ENCODE results near the gene PRDX2. TPM values are rescaled to one million over a fixed set of nuclear protein-coding genes. Genes with fewer than 3 reads are reported as not detected.
A peak's percentile ranks its signal among the peaks of the same experiment; 100 is the strongest.

PRDX2 gene
- total RNA-seq, 2 experiments from 2014 or later = 251 to 262 TPM

DNA sequence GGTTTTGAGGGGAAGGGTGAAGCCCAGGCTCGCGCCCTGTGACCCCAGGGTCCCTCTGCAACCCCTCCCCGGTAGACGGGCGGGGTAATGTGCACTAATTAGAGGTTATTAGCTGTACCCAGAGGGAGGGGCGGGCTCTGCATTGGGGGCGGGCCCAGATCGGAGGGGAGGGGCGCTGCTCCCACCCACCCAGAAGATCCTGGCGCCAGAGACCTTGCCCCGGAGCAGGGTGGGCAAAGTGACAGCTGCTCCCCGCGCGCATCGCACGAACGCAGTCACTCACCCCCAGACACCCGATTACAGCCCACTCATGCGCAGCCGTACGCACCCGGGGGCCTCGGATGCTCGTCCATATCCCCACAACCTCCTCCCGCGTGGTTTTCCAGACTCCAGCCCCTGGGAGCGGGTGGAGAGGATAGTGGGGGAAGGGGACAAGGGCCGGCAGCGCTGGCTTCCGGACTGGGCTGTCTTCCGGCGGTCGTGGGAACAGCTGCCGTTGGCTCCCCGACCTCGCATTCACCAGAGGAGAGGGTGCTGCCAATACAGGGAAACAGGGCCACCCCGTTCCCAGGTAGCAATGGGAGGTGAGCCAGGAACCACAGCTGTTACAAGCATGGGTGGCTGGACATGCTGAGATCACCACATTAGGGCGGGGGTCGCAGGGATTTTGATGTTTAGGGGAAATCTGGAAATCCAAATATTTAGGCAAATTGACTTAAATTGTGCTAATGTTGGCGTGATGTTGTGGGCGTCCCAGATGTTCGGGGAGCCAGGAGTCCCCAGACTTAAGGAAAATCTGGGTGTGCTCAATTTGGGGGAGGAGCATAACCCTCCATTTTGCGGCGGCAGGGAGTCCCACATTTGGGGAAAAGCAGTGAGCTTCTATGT, 23.3 kb downstream of the PRDX2 start:
- TF ChIP-seq, protein P1, sequence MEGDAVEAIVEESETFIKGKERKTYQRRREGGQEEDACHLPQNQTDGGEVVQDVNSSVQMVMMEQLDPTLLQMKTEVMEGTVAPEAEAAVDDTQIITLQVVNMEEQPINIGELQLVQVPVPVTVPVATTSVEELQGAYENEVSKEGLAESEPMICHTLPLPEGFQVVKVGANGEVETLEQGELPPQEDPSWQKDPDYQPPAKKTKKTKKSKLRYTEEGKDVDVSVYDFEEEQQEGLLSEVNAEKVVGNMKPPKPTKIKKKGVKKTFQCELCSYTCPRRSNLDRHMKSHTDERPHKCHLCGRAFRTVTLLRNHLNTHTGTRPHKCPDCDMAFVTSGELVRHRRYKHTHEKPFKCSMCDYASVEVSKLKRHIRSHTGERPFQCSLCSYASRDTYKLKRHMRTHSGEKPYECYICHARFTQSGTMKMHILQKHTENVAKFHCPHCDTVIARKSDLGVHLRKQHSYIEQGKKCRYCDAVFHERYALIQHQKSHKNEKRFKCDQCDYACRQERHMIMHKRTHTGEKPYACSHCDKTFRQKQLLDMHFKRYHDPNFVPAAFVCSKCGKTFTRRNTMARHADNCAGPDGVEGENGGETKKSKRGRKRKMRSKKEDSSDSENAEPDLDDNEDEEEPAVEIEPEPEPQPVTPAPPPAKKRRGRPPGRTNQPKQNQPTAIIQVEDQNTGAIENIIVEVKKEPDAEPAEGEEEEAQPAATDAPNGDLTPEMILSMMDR (IDR thresholded peaks at IDR 0.05) = no peak
- Mint-ChIP-seq H3K27me3 (no peaks in the 10 kb centered on the region), H3K36me3 (ENCODE audit: low read depth) (no peaks in the 10 kb centered on the region), H3K4me1 (ENCODE audit: low read depth) (peaks cover 45% of the 10 kb centered on the region), H3K9me3 (no peaks in the 10 kb centered on the region), H3K27ac (peak overlapping the region; percentile 92), H3K4me3 (peak overlapping the region; percentile 85)
- intact Hi-C loops (cut with micrococcal nuclease) = loop anchor here (2.0 kb wide), 1 partner anchor 17 kb away; no protein-coding TSS in a partner anchor
- POLR2A ChIA-PET = interaction anchor here (0.8 to 3.5 kb wide), 10 partner anchors 11 to 160 kb away, joined by 3 to 58 read pairs (median 7); partner anchors contain the start of genes CALR, JUNB, PRDX2 and THSD8
- ATAC-seq (peak; percentile 1), DNase-seq (peak; percentile 64)
- CTCF ChIA-PET = interaction anchor here (1.0 to 9.2 kb wide), 17 partner anchors 8 to 389 kb away, joined by 3 to 326 read pairs (median 6); partner anchors contain the start of genes DHPS, JUNB, PRDX2 and RNASEH2A

DNA sequence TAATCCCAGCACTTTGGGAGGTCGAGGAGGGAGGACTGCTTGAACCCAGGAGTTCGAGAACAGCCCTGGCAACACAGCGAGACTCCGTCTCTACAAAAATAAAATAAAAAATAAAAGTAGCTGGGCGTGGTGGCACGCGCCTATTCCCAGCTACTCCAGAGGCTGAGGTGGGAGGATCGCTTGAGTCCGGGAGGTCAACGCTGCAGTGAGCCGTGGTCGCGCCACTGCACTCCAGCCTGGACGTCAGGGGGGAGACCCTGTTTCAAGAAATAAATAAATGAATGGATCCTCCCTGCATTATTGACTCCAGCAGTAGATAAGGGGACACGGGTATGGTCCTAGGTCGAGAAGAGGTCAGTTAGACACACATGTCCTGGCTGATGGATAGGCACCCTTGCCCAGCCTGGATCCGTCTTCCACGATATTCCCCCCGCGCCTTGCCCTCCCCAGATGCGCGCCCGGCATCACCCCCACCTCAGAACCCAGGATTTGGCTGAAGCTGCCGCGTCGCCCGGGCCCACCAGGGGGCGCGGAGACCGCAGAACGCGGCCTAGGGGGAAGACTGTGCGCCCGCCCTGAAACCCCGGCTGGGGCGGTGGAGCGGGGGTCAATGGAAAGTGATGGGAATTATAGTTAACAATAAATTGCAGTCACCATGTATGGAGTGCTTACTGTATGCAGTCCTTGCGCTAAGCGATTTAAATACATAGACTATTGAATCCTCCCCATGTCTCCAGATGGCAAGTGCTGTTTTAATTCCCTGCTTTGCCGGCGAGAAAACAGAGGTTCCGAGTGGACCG, 24.2 kb downstream of the PRDX2 start:
- TF ChIP-seq, protein P1 (IDR thresholded peaks at IDR 0.05) = peak; percentile 99
- peak; percentile 85 for DNase-seq
- CTCF ChIA-PET = interaction anchor here (0.6 to 9.2 kb wide), 18 partner anchors 9 to 390 kb away, joined by 3 to 326 read pairs (median 6); partner anchors contain the start of genes DHPS, JUNB, PRDX2 and RNASEH2A
- Mint-ChIP-seq H3K4me3 (peak overlapping the region; percentile 85), H3K36me3 (ENCODE audit: low read depth) (no peaks in the 10 kb centered on the region), H3K4me1 (ENCODE audit: low read depth) (peaks cover 45% of the 10 kb centered on the region), H3K9me3 (no peaks in the 10 kb centered on the region), H3K27me3 (no peaks in the 10 kb centered on the region), H3K27ac (peak overlapping the region; percentile 92)
- POLR2A ChIA-PET = interaction anchor here (0.9 to 3.5 kb wide), 9 partner anchors 8 to 34 kb away, joined by 3 to 58 read pairs (median 7); partner anchors contain the start of genes JUNB, PRDX2 and THSD8
- intact Hi-C loops (cut with micrococcal nuclease) = loop anchor here (2.0 kb wide), 1 partner anchor 17 kb away; no protein-coding TSS in a partner anchor
- ATAC-seq = peak; percentile 32

DNA sequence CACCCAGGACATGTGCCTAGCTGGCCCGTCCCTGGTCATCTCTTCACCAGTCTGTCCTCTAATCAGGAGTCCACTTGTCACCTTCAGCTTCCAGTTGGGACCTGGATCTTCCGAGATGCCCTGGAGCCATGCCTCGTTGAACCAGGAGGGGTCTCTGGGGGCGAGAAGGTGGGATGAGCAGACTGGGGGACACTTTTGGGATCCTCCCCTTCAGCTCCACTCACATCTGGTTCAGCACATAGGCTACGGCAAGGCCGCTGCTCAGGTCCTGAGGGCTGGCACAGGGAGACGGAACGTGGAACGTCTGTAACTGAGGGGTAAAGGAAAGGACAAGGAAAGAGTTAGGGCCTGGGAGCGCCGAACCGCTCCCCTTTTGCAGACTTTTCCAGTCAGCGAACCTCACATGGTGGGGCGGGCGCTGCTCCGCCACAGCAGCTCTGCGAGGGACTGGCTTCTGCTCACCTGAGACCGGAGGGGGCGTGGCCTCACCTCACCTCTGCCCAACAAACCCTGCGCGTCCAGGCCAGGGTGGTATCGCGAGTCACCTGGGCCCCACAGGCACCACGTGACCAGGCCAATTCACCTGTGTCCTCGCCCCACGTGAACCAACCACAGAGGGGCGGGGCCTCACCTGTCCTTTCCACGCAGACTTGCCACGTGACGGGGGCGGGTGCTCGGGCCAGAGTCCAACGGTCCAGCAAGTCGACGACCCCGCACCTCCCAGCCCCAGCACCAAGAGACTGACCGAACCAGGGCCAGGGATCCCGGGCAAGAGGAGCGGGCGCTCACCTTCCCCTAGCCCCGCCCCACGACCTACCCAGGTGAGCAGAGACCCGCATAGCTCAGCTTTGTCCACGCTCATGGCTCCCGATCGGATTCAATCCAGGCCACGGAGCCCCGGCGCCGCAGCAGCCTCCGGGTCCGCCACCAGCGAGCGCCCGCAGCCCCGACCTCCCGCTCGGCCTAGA, 26.7 kb downstream of the PRDX2 start, which contains the start of gene HOOK2:
HOOK2 (minus strand) TSS at position 965 of the 968 bp plus-strand sequence; CDS start at position 862, 103 bp downstream.
- no peaks in the 10 kb centered on the region for H3K9me3 Mint-ChIP-seq
- H3K27me3 Mint-ChIP-seq = no peaks in the 10 kb centered on the region
- DNase-seq (no peak), ATAC-seq (no peak)
- intact Hi-C loops (cut with micrococcal nuclease) = no loop called here
- H3K4me3 Mint-ChIP-seq = peak within 1 kb of the TSS; percentile 71
- H3K36me3 Mint-ChIP-seq (ENCODE audit: low read depth) = no peaks in the 10 kb centered on the region
- TF ChIP-seq, protein P1 (IDR thresholded peaks at IDR 0.05) = no peak
- ChIA-PET CTCF (interaction anchor here (0.9 to 5.9 kb wide), 5 partner anchors 9 to 190 kb away, joined by 4 to 62 read pairs (median 10); no protein-coding TSS in a partner anchor), POLR2A (interaction anchor here (0.7 to 3.0 kb wide), 5 partner anchors 9 to 171 kb away, joined by 3 to 15 read pairs (median 5); partner anchors contain the start of gene JUNB)
- peaks cover 34% of the 10 kb centered on the region for H3K4me1 Mint-ChIP-seq (ENCODE audit: low read depth)
- H3K27ac Mint-ChIP-seq = peak within 1 kb of the TSS; percentile 71

DNA sequence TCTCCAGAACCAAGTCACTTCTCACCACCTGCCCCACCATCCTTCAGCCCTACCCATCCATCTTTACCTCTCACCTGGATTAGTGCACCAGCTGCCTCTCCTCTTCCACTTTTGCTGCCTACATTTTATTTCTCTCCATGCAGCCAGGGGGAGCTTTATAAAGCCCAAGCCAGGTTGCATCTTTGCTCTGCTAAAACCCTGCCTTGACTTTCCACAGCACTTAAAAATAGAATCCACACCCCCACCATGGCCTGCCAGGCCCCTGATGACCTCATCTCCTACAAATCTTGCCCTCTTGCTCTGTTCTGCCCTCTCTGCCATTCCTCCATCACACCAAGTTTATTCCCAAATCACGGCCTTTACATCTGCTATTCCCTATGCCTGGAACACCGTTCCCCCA, 28.0 kb downstream of the PRDX2 start:
- ATAC-seq (no peak), DNase-seq (no peak)
- Mint-ChIP-seq H3K4me1 (ENCODE audit: low read depth) (peaks cover 23% of the 10 kb centered on the region), H3K27me3 (no peaks in the 10 kb centered on the region), H3K4me3 (peak overlapping the region; percentile 2), H3K36me3 (ENCODE audit: low read depth) (no peaks in the 10 kb centered on the region), H3K9me3 (no peaks in the 10 kb centered on the region), H3K27ac (peak overlapping the region; percentile 3)
- TF ChIP-seq, protein P1 (IDR thresholded peaks at IDR 0.05) = no peak
- ChIA-PET POLR2A (interaction anchor here (0.6 to 3.0 kb wide), 5 partner anchors 16 to 48 kb away, joined by 3 to 15 read pairs (median 4); partner anchors contain the start of genes GET3 and JUNB), CTCF (interaction anchor here (0.9 to 5.9 kb wide), 9 partner anchors 8 to 192 kb away, joined by 3 to 62 read pairs (median 5); partner anchors contain the start of genes PRDX2 and THSD8)
- intact Hi-C loops (cut with micrococcal nuclease) = no loop called here

All from activated CD8-positive, alpha-beta T cell treated with anti-CD3 and anti-CD28 coated beads for 36 hours (primary cell).